Measurements from ENCODE around the gene KNDC1. TPM values are rescaled to one million over a fixed set of nuclear protein-coding genes. Genes with fewer than 3 reads are reported as not detected.

The KNDC1 gene
- total RNA-seq, 1 donor from 2014 or later, result 20.3 TPM

GRCh38 chr10:133209641-133210040 lies 49.6 kb downstream of the KNDC1 start:
- H3K27ac Mint-ChIP-seq, result no peak overlapping the region
- H3K4me3 Mint-ChIP-seq, result no peak overlapping the region
- no peaks in the 10 kb centered on the region for H3K36me3 Mint-ChIP-seq
- no peak for TF ChIP-seq CTCF (IDR thresholded peaks at IDR 0.05; ENCODE audit: unreplicated experiment)
- peak in 1 of 2 experiments; percentile 18 for DNase-seq (ENCODE audit: low spot score in 2 of 2, unreplicated experiment in 2 of 2)
- peaks cover 2% of the 10 kb centered on the region for H3K27me3 Mint-ChIP-seq (ENCODE audit: low read depth)
- no peaks in the 10 kb centered on the region for H3K9me3 Mint-ChIP-seq
- no peaks in the 10 kb centered on the region for H3K4me1 Mint-ChIP-seq

- Mint-ChIP-seq H3K4me1 (no peaks in the 10 kb centered on the region), H3K27ac (no peak overlapping the region), H3K4me3 (no peak overlapping the region), H3K27me3 (ENCODE audit: low read depth) (peaks cover 2% of the 10 kb centered on the region), H3K36me3 (no peaks in the 10 kb centered on the region), H3K9me3 (no peaks in the 10 kb centered on the region)
- peak in 1 of 2 experiments; percentile 14 for DNase-seq (ENCODE audit: low spot score in 2 of 2, unreplicated experiment in 2 of 2)
- TF ChIP-seq CTCF (IDR thresholded peaks at IDR 0.05; ENCODE audit: unreplicated experiment), result no peak
Measured at GRCh38 chr10:133210398-133211140, 50.5 kb downstream of the KNDC1 start.

GRCh38 chr10:133211141-133211830 lies 51.3 kb downstream of the KNDC1 start:
- Mint-ChIP-seq H3K27me3 (ENCODE audit: low read depth) (peaks cover 6% of the 10 kb centered on the region), H3K4me1 (no peaks in the 10 kb centered on the region), H3K9me3 (no peaks in the 10 kb centered on the region), H3K4me3 (no peak overlapping the region), H3K27ac (no peak overlapping the region), H3K36me3 (no peaks in the 10 kb centered on the region)
- DNase-seq (ENCODE audit: low spot score in 2 of 2, unreplicated experiment in 2 of 2), result peak in 1 of 2 experiments; percentile 14
- no peak for TF ChIP-seq CTCF (IDR thresholded peaks at IDR 0.05; ENCODE audit: unreplicated experiment)

GRCh38 chr10:133211959-133212852 lies 52.2 kb downstream of the KNDC1 start:
- Mint-ChIP-seq H3K36me3 (no peaks in the 10 kb centered on the region), H3K9me3 (no peaks in the 10 kb centered on the region), H3K4me1 (no peaks in the 10 kb centered on the region), H3K4me3 (no peak overlapping the region), H3K27ac (no peak overlapping the region), H3K27me3 (ENCODE audit: low read depth) (peaks cover 15% of the 10 kb centered on the region)
- peak in 1 of 2 experiments; percentile 12 for DNase-seq (ENCODE audit: low spot score in 2 of 2, unreplicated experiment in 2 of 2)
- no peak for TF ChIP-seq CTCF (IDR thresholded peaks at IDR 0.05; ENCODE audit: unreplicated experiment)

GRCh38 chr10:133212853-133213494 lies 53.0 kb downstream of the KNDC1 start:
- Mint-ChIP-seq H3K27me3 (ENCODE audit: low read depth) (peaks cover 18% of the 10 kb centered on the region), H3K27ac (no peak overlapping the region)
- no peak for TF ChIP-seq CTCF (IDR thresholded peaks at IDR 0.05; ENCODE audit: unreplicated experiment)

More at GRCh38 chr10:133212853-133213494, 53.0 kb downstream of the KNDC1 start:
- DNase-seq (ENCODE audit: low spot score in 2 of 2, unreplicated experiment in 2 of 2), result peak in 1 of 2 experiments; percentile 13
- Mint-ChIP-seq H3K4me1 (no peaks in the 10 kb centered on the region), H3K36me3 (no peaks in the 10 kb centered on the region), H3K4me3 (no peak overlapping the region), H3K9me3 (no peaks in the 10 kb centered on the region)
